Measurements from ENCODE around the gene HSFX3.
"Not testable (repeated sequence)": the region's sequence is repeated elsewhere in the genome, so short reads cannot be mapped to it uniquely, and the experiment has no call there.

DNA sequence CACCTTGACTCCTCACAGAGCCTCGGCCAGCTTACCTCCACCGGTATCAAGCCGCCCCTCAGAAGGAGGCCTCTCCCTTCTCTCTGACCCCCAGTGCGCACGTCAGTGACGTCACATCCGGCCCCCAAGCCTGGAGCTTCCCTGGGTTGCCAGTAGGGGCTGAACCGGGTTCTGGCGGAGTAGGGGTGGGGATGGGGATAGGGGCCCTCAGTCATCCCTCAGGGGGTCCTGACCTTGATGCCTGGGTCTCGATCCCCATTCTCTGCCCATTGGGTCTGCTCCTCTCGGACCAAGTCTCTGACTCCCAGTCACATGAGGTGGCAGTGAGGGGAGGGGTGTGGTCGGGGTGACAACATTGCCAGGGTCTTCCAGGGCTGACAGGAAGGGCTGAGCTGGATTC is 37.6 kb upstream of the HSFX3 start, which contains the start of gene MAGEA9B:
- TF ChIP-seq POLR2AphosphoS5, EP300 (IDR thresholded peaks at IDR 0.05): not testable (repeated sequence)

Measured in gastroesophageal sphincter (tissue), 2 donors.